ENCODE results near the gene WDR64. TPM values are rescaled to one million over a fixed set of nuclear protein-coding genes. Genes with fewer than 3 reads are reported as not detected.

The WDR64 gene
- total and polyA plus RNA-seq, 2 experiments from 2014 or later = not detected

DNA sequence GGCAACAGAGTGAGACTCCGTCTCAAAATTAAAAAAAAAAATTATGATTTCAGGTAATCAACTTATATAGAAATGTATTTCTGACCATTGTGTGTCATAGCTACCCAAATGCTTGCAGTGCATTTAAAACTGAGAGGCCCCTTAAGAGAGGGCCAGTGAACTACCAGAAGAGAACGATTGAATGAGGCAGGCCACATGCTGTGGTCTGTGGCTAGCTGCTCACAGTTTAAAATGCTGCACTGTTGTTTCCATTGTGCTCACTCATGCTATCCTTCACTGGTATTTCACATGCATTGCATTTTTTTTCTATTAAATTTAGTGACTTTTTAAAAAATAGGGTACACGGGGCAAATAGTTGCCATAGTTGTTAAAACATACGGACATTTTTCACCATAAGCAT, 37.9 kb upstream of the WDR64 start:
- H3K36me3 ChIP-seq = no peaks in the 10 kb centered on the region
- DNase-seq (ENCODE audit: low read depth in 1 of 2, low spot score in 1 of 2) = no peak
- TF ChIP-seq, protein P1, sequence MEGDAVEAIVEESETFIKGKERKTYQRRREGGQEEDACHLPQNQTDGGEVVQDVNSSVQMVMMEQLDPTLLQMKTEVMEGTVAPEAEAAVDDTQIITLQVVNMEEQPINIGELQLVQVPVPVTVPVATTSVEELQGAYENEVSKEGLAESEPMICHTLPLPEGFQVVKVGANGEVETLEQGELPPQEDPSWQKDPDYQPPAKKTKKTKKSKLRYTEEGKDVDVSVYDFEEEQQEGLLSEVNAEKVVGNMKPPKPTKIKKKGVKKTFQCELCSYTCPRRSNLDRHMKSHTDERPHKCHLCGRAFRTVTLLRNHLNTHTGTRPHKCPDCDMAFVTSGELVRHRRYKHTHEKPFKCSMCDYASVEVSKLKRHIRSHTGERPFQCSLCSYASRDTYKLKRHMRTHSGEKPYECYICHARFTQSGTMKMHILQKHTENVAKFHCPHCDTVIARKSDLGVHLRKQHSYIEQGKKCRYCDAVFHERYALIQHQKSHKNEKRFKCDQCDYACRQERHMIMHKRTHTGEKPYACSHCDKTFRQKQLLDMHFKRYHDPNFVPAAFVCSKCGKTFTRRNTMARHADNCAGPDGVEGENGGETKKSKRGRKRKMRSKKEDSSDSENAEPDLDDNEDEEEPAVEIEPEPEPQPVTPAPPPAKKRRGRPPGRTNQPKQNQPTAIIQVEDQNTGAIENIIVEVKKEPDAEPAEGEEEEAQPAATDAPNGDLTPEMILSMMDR (IDR thresholded peaks at IDR 0.05; ENCODE audit: low read depth, low read length) = no peak
- H3K27me3 ChIP-seq = no peaks in the 10 kb centered on the region
- no peak overlapping the region for H3K27ac ChIP-seq
- no peak overlapping the region for H3K4me3 ChIP-seq
- no peaks in the 10 kb centered on the region for H3K4me1 ChIP-seq (ENCODE audit: low read depth)
- no peaks in the 10 kb centered on the region for H3K9me3 ChIP-seq (ENCODE audit: low read depth)

DNA sequence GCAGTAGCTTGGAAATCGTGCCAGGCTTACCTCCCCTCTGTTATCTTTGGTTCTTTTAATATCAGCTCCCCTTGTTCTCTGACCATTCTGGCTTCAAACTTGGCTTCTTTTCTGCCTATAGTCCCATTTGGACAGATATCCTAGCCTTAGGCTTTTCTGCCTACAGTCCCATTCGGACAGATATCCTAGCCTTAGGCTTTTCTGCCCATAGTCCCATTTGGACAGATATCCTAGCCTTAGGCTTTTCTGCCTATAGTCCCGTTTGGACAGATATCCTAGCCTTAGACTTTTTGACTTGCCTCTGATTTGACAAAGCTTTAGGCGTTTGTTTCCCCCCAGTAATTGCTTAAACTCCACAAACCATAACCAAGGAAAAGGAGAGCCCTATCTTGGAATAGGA, 37.5 kb upstream of the WDR64 start:
- TF ChIP-seq, protein P1 (IDR thresholded peaks at IDR 0.05; ENCODE audit: low read depth, low read length) = no peak

DNA sequence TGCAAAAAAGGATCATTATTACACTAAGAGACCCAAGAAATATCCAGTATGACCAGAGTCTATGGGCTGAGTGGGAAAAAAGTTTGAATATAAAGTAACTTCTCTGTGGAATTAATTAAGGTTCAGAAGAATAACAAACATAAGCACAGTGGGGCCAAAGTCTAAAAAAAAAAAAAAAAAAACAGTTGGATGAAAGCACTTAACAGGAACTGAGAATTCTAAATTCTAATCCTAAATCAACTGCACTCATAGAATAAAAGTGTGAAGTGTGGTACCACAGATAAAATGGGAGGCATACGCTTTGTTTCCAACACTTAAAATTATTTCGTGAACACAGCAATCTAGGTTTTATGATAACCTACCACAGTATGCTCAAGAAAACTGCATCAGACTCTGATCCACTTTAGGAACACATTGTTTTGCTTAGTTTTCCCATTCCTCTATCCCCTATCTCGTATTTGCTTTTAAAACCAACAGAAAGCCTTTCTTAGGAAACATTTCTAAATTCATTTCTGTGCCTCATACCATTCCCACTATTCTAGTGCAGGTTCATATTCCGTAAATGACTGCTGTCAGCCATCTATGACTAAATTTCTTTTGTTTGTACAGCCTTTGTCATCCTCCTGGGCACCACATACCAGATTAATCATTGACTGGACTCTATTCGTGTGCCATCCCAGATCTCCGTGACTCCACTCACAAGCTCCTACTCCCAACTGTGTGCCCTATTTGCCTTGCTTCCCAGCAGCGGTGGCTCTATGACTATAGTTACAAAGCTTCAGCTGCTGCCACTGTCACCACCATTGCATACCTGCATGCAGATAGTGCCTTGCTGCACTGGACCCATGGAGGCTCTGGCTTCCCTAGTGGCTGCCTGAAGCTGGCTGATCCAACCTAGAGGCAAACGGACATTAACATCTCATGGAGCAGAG, 36.8 kb upstream of the WDR64 start:
- no peaks in the 10 kb centered on the region for H3K4me1 ChIP-seq (ENCODE audit: low read depth)
- no peaks in the 10 kb centered on the region for H3K36me3 ChIP-seq
- no peak overlapping the region for H3K4me3 ChIP-seq
- no peak for DNase-seq (ENCODE audit: low read depth in 1 of 2, low spot score in 1 of 2)
- no peaks in the 10 kb centered on the region for H3K27me3 ChIP-seq
- H3K27ac ChIP-seq = no peak overlapping the region
- TF ChIP-seq, protein P1 (IDR thresholded peaks at IDR 0.05; ENCODE audit: low read depth, low read length) = no peak
- no peaks in the 10 kb centered on the region for H3K9me3 ChIP-seq (ENCODE audit: low read depth)

More for the DNA sequence above, 37.5 kb upstream of the WDR64 start:
- H3K36me3 ChIP-seq = no peaks in the 10 kb centered on the region
- H3K27me3 ChIP-seq = no peaks in the 10 kb centered on the region
- DNase-seq (ENCODE audit: low read depth in 1 of 2, low spot score in 1 of 2) = no peak
- no peak overlapping the region for H3K27ac ChIP-seq
- H3K4me3 ChIP-seq = no peak overlapping the region
- H3K4me1 ChIP-seq (ENCODE audit: low read depth) = no peaks in the 10 kb centered on the region
- no peaks in the 10 kb centered on the region for H3K9me3 ChIP-seq (ENCODE audit: low read depth)

DNA sequence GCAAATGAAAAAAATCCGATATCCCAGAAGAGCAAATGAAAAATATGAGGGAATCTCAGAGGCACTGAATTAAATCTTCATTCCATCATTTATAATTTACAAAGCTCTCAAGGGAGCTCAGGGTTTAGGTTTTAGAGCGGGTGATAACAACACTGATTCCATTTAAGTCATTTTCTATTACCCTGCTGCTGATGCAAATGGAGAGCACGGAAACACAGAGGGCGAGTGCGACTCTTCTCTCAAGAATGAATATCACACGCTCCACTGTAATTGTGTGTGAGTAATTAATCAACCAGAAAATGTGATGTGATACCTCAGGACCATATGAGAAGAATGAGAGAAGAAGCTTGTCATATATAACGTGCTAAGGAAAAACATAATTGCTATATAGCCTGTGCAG, 34.7 kb upstream of the WDR64 start:
- no peak overlapping the region for H3K27ac ChIP-seq
- TF ChIP-seq, protein P1 (IDR thresholded peaks at IDR 0.05; ENCODE audit: low read depth, low read length) = no peak
- H3K4me1 ChIP-seq (ENCODE audit: low read depth) = no peaks in the 10 kb centered on the region
- H3K9me3 ChIP-seq (ENCODE audit: low read depth) = no peaks in the 10 kb centered on the region
- H3K4me3 ChIP-seq = no peak overlapping the region
- no peak for DNase-seq (ENCODE audit: low read depth in 1 of 2, low spot score in 1 of 2)
- H3K27me3 ChIP-seq = no peaks in the 10 kb centered on the region
- no peaks in the 10 kb centered on the region for H3K36me3 ChIP-seq

DNA sequence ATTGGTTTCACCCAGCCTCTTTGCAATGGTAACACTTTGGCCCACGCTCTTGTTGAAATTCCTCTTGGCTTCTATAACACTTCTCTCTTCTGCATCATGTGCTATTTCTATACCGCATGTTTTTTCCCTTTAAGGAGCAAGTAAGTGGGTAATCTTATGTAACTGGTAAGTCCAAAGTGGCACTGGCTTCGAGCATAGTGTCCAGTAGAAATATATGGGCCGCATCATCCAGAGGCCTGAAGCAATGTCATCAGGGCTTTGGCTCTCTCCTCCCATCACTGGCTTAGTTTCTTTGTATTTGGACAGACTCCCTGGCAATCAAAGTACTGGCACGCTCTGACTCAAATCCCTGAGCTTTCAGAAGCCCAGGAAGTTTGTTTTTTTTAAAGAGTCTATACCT, 29.4 kb upstream of the WDR64 start:
- Histone ChIP-seq H3K4me3 (no peak overlapping the region), H3K4me1 (ENCODE audit: low read depth) (no peaks in the 10 kb centered on the region), H3K27me3 (no peaks in the 10 kb centered on the region), H3K27ac (no peak overlapping the region), H3K36me3 (no peaks in the 10 kb centered on the region), H3K9me3 (ENCODE audit: low read depth) (no peaks in the 10 kb centered on the region)
- DNase-seq (ENCODE audit: low read depth in 1 of 2, low spot score in 1 of 2) = no peak
- TF ChIP-seq, protein P1 (IDR thresholded peaks at IDR 0.05; ENCODE audit: low read depth, low read length) = no peak
